Fibroblast of pulmonary artery (primary cell): ENCODE measurements around the gene HLCS.

Experiments
- DNase-seq: peaks from one replicate; pipeline ENCODE4 v3.0.0-alpha.2; 2010; ENCODE audit warnings: low read depth
- H3K4me3 ChIP-seq: replicated peaks from 2 replicates; pipeline ENCODE4 v1.5.1; 2011; ENCODE audit warnings: low read depth, mild to moderate bottlenecking, control low read depth, low read length, moderate library complexity
- TF ChIP-seq, protein P1 (sequence below): IDR thresholded peaks from 2 replicates; pipeline ENCODE4 v1.5.1; 2011; ENCODE audit warnings: mild to moderate bottlenecking, control low read depth, low read length, inconsistent platforms; ENCODE audit errors: missing control alignments

Gene HLCS

DNA sequence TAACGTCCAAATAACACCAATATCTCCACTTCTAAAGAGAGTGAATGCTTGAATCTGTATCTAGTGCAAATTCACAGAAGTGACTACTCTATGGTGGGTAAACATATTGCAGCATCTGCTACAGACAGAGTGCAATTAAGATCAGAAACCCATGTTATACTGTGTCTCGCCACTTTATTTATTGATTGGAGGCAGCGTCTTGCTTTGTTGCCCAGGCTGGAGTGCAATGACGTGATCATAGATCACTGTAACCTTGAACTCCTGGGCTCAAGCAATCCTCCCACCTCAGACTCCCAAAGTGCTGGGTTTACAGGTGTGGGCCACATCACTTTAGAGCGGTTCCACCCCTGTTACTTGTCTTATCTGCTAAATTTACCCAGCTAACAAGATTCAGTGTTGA, 57.0 kb downstream of the HLCS start:
- DNase-seq = peak; percentile 8
- TF ChIP-seq, protein P1, sequence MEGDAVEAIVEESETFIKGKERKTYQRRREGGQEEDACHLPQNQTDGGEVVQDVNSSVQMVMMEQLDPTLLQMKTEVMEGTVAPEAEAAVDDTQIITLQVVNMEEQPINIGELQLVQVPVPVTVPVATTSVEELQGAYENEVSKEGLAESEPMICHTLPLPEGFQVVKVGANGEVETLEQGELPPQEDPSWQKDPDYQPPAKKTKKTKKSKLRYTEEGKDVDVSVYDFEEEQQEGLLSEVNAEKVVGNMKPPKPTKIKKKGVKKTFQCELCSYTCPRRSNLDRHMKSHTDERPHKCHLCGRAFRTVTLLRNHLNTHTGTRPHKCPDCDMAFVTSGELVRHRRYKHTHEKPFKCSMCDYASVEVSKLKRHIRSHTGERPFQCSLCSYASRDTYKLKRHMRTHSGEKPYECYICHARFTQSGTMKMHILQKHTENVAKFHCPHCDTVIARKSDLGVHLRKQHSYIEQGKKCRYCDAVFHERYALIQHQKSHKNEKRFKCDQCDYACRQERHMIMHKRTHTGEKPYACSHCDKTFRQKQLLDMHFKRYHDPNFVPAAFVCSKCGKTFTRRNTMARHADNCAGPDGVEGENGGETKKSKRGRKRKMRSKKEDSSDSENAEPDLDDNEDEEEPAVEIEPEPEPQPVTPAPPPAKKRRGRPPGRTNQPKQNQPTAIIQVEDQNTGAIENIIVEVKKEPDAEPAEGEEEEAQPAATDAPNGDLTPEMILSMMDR = no peak
- H3K4me3 ChIP-seq = no peak overlapping the region

DNA sequence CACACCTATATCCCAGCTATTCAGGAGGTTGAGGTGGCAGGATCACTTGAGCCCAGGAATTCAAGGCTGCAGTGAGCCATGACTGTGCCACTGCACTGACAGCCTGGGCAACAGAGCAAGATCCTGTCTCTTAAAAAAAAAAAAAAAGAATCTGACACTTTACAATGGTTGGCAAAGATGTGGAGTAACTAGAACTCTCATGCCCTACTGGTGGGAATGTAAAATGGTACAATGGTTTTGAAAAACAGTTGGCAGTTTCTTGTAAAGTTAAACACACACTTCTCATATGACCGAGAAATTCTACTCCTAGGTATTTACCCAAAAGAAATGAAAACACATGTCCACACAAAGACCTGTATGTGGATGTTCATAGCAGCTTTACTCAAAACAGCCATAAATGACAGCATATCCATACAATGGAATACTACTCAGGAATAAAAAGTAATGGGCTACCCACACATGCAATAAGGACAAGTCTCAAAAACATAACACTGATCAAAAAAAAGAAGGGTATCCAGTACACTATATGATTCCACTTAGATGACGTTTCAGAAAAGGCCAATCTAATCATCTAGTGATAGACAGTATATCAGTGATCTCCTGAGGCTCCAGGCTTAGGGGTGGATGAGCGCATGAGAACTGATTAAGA, 58.1 kb downstream of the HLCS start:
- TF ChIP-seq, protein P1 = peak; percentile 21
- DNase-seq = peak; percentile 47

DNA sequence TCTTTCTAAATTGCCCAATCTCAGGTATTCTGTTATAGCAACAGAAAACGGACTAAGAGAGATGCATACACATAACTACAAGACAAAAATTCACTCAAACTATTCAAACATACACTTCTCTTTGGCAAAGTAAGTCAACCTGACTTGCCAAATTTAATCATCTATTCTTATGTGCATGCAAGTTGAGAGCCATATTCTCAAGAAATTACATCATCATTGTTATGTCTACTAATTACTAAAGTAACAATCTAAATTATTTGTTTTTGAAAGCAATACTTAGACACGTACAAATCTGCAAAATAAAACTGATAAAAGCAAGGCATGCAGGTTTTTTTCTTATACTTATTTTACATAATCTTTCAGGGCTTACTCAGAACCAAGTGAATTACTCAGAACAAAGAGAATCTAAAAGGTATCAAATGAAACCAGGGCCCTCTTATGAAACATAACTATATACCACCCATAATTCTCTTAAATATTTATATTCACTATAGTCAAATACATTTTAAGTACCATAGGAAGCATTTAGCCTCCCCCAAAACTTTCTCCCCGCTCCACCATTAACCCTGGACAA, 62.3 kb downstream of the HLCS start:
- TF ChIP-seq, protein P1 = no peak
- no peak for DNase-seq
- H3K4me3 ChIP-seq = no peak overlapping the region

More for the DNA sequence above, 58.1 kb downstream of the HLCS start:
- no peak overlapping the region for H3K4me3 ChIP-seq

DNA sequence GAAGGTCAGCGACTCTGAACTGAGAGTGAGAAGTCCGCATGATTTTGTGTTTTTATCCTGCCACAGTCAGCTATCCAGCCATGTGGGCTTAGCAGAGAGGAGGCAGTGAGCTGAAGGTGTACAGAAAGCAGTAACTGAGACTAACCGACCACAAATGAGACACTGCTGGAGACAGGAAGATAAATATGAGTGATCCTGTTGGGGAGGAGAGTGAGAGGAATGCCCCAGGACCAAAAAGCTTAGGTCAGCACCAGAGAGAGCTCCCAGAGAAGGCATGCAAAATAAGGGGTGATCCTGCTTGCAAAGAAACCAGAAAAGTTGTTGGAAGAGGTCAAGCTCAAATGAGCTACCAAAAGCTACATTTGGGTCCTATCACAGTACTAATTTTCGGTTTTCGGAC, 63.7 kb downstream of the HLCS start:
- DNase-seq = peak; percentile 16
- TF ChIP-seq, protein P1 = no peak
- no peak overlapping the region for H3K4me3 ChIP-seq

GRCh38 chr21:36902331-36902730, 64.1 kb downstream of the HLCS start:
- no peak overlapping the region for H3K4me3 ChIP-seq
- no peak for DNase-seq
- TF ChIP-seq, protein P1 = no peak

GRCh38 chr21:36901575-36901974, 64.9 kb downstream of the HLCS start:
- TF ChIP-seq, protein P1 = no peak
- DNase-seq = no peak
- H3K4me3 ChIP-seq = no peak overlapping the region

DNA sequence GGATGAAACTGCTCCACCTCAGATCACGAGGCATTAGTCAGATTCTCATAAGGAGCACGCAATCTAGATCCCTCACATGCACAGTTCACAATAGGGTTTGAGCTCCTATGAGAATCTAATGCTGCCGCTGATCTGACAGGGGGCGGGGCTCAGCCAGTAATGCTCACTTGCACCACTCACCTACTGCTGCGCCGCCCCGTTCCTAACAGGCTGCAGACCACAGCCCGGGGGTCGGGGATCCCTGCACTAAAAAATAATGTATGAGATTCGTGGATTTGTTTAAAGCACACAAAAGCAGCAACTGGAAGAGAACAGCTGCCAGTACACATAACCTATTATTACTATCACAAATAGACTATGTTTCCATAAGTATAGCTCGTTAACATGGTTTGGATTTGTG, 72.9 kb downstream of the HLCS start:
- DNase-seq = no peak
- TF ChIP-seq, protein P1 = no peak
- H3K4me3 ChIP-seq = no peak overlapping the region
